Measurements from ENCODE around the gene SORCS2. TPM values are rescaled to one million over a fixed set of nuclear protein-coding genes. Genes with fewer than 3 reads are reported as not detected.
A peak's percentile ranks its signal among the peaks of the same experiment; 100 is the strongest.

The SORCS2 gene
- total and polyA plus RNA-seq, 2 of the 4 experiments (the other 2 are of a cell fraction): 0.36 to 0.62 TPM

- TF ChIP-seq BHLHE40 (IDR thresholded peaks at IDR 0.05; ENCODE audit: low read depth, low read length): no peak
- no peak for TF ChIP-seq USF2 (IDR thresholded peaks at IDR 0.05; ENCODE audit: low read depth, low read length)
- TF ChIP-seq RCOR1 (IDR thresholded peaks at IDR 0.05; ENCODE audit: insufficient replicate concordance, low read length): no peak
- no peak for TF ChIP-seq ELK1 (IDR thresholded peaks at IDR 0.05; ENCODE audit: borderline replicate concordance, low read depth, low read length)
- ChIA-PET CTCF (no interaction called here), POLR2A (ENCODE audit: unreplicated experiment) (no interaction called here)
- no peak overlapping the region for H3K23ac ChIP-seq (ENCODE audit: low read depth, low read length)
- H3K18ac ChIP-seq (ENCODE audit: low read depth, low read length): no peak overlapping the region
- no peak overlapping the region for H3K4me3 ChIP-seq (ENCODE audit: insufficient read depth, low read depth, low read length)
- 74% methylated on average over 14 of the region's 19 CpGs; no CpG with 5 or more reads in 1 of the 2 experiments for WGBS, 2 experiments (ENCODE audit: extremely low coverage in 2 of 2, insufficient read length in 1 of 2)
- no peaks in the 10 kb centered on the region for H3K79me1 ChIP-seq (ENCODE audit: low read depth in 1 of 2, low read length in 2 of 2)
- DNase-seq: no peak
- no peak for ATAC-seq (ENCODE audit: low read depth)
- H4K5ac ChIP-seq (ENCODE audit: low read depth, low read length): no peak overlapping the region
- H3K27me3 ChIP-seq (ENCODE audit: control insufficient read depth, insufficient read depth, low read length): peaks cover 13% of the 10 kb centered on the region
- no peak overlapping the region for H4K8ac ChIP-seq (ENCODE audit: low read depth in 2 of 2, low read length in 2 of 2)
- intact Hi-C loops (cut with micrococcal nuclease) (no loop called here), in situ Hi-C loops (cut with MboI; ENCODE audit: low sequenced_read_pairs) (no loop called here), dilution Hi-C loops (cut with HindIII; ENCODE audit: low sequenced_read_pairs, unreplicated experiment) (no loop called here)
- no peaks in the 10 kb centered on the region for H3K4me1 ChIP-seq (ENCODE audit: control insufficient read depth, insufficient read depth, low read length)
- no peak overlapping the region for H2BK15ac ChIP-seq (ENCODE audit: low read depth, low read length)
- no peak overlapping the region for H2BK120ac ChIP-seq (ENCODE audit: low read depth, low read length)
- H3K9me3 ChIP-seq (ENCODE audit: control insufficient read depth, insufficient read depth, low read length): peaks cover 8% of the 10 kb centered on the region; the same call in 1 of the 2 replicates
- peak overlapping the region; percentile 14 for H2AFZ ChIP-seq (replicated peaks; ENCODE audit: low read length, poor library complexity)
- no peak overlapping the region for H2AK5ac ChIP-seq (ENCODE audit: low read depth, low read length)
- no TSS peak for BruUV-seq (replicated peaks)
- H3K9me1 ChIP-seq (ENCODE audit: insufficient read depth, low read length): no peaks in the 10 kb centered on the region
- no peak overlapping the region for H4K91ac ChIP-seq (ENCODE audit: insufficient read depth, low read depth, low read length)
- H3K14ac ChIP-seq (replicated peaks; ENCODE audit: low read depth, low read length): no peak overlapping the region
- no peak overlapping the region for H3K27ac ChIP-seq (ENCODE audit: insufficient read depth, low read length)
- no peak overlapping the region for H2BK20ac ChIP-seq (ENCODE audit: low read depth, low read length)
- H2BK5ac ChIP-seq (ENCODE audit: low read depth, low read length, poor library complexity, severe bottlenecking): no peak overlapping the region
- no peak overlapping the region for H3K9ac ChIP-seq (ENCODE audit: low read depth, low read length)
- no peaks in the 10 kb centered on the region for H3K36me3 ChIP-seq (ENCODE audit: control insufficient read depth, insufficient read depth, low read length)
- no peak overlapping the region for H3K4me2 ChIP-seq (ENCODE audit: low read depth, low read length)
- H4K20me1 ChIP-seq (ENCODE audit: insufficient read depth, low read length): no peaks in the 10 kb centered on the region
- no peak overlapping the region for H3K4ac ChIP-seq (ENCODE audit: low read depth, low read length)
- peak overlapping the region; percentile 50 for H2AK9ac ChIP-seq (replicated peaks; ENCODE audit: low read depth, low read length, poor library complexity)
- no peak overlapping the region for H3K56ac ChIP-seq (ENCODE audit: extremely low read depth, insufficient read depth, low read length)
These were observed 150.8 kb downstream of the SORCS2 start for GRCh38 chr4:7343081-7343655.
